ENCODE data around the gene PLEKHA6.

Gene PLEKHA6

GRCh38 chr1:204223129-204223860 is 136.4 kb downstream of the PLEKHA6 start:
- H3K4me3 ChIP-seq (ENCODE audit: low read depth, low read length) = no peak overlapping the region
- TF ChIP-seq CTCF (conservative IDR thresholded peaks at IDR 0.05; ENCODE audit: low read depth, low read length) = no peak
- no peak for DNase-seq (ENCODE audit: low read depth)

GRCh38 chr1:204222764-204223055 is 137.0 kb downstream of the PLEKHA6 start:
- H3K4me3 ChIP-seq (ENCODE audit: low read depth, low read length) = no peak overlapping the region
- DNase-seq (ENCODE audit: low read depth) = no peak
- no peak for TF ChIP-seq CTCF (conservative IDR thresholded peaks at IDR 0.05; ENCODE audit: low read depth, low read length)

- no peak for TF ChIP-seq CTCF (conservative IDR thresholded peaks at IDR 0.05; ENCODE audit: low read depth, low read length)
- no peak overlapping the region for H3K4me3 ChIP-seq (ENCODE audit: low read depth, low read length)
- no peak for DNase-seq (ENCODE audit: low read depth)
Observed at GRCh38 chr1:204222006-204222763, 137.5 kb downstream of the PLEKHA6 start.

- no peak overlapping the region for H3K4me3 ChIP-seq (ENCODE audit: low read depth, low read length)
- no peak for TF ChIP-seq CTCF (conservative IDR thresholded peaks at IDR 0.05; ENCODE audit: low read depth, low read length)
- no peak for DNase-seq (ENCODE audit: low read depth)
Observed at GRCh38 chr1:204221271-204221670, 138.5 kb downstream of the PLEKHA6 start.

GRCh38 chr1:204219971-204220616 is 139.6 kb downstream of the PLEKHA6 start:
- no peak for TF ChIP-seq CTCF (conservative IDR thresholded peaks at IDR 0.05; ENCODE audit: low read depth, low read length)
- no peak for DNase-seq (ENCODE audit: low read depth)
- H3K4me3 ChIP-seq (ENCODE audit: low read depth, low read length) = no peak overlapping the region

GRCh38 chr1:204218552-204218951 is 141.2 kb downstream of the PLEKHA6 start:
- no peak for TF ChIP-seq CTCF (conservative IDR thresholded peaks at IDR 0.05; ENCODE audit: low read depth, low read length)
- H3K4me3 ChIP-seq (ENCODE audit: low read depth, low read length) = no peak overlapping the region

More at GRCh38 chr1:204218552-204218951, 141.2 kb downstream of the PLEKHA6 start:
- DNase-seq (ENCODE audit: low read depth) = no peak

Data from choroid plexus epithelial cell (primary cell).